Activated CD8-positive, alpha-beta T cell treated with anti-CD3 and anti-CD28 coated beads, Interleukin-2, amount 10 ng/mL, durations not matched to agents 7 days and 5 days (primary cell): ENCODE data around the gene ZDHHC21. TPM values are rescaled to one million over a fixed set of nuclear protein-coding genes. Genes with fewer than 3 reads are reported as not detected.

Experiments used
- ATAC-seq: fragments of 150-1000 bp; cut with Tn5 transposase; one replicate; pipeline ENCODE4 v1.10.0; 2021; ENCODE audit warnings: moderate library complexity
- CTCF ChIA-PET: fragments of 350-600 bp; sonication (Branson Sonifier 250); formaldehyde crosslinking; loops from one replicate; lab custom pipeline; 2021; ENCODE audit warnings: antibody characterized with exemption; lab: Charles Lee
- POLR2A ChIA-PET: fragments of 350-600 bp; sonication (Branson Sonifier 250); formaldehyde crosslinking; loops from one replicate; lab custom pipeline; 2021; ENCODE audit warnings: antibody characterized with exemption; lab: Charles Lee
- DNase-seq: peaks from one replicate; pipeline ENCODE4 v3.0.0-alpha.2; 2020
- H3K27ac Mint-ChIP-seq: one replicate; pipeline ENCODE4 v1.8.0; 2021; ENCODE audit warnings: mild to moderate bottlenecking, mixed read lengths
- H3K27me3 Mint-ChIP-seq: one replicate; pipeline ENCODE4 v1.8.0; 2021; ENCODE audit warnings: low read depth, mixed read lengths
- H3K36me3 Mint-ChIP-seq: one replicate; pipeline ENCODE4 v1.8.0; 2021; ENCODE audit warnings: low read depth, mixed read lengths
- H3K4me1 Mint-ChIP-seq: one replicate; pipeline ENCODE4 v1.8.0; 2021; ENCODE audit warnings: low read depth, mixed read lengths
- H3K4me3 Mint-ChIP-seq: one replicate; pipeline ENCODE4 v1.8.0; 2021; ENCODE audit warnings: mild to moderate bottlenecking, mixed read lengths
- H3K9me3 Mint-ChIP-seq: one replicate; pipeline ENCODE4 v1.8.0; 2022; ENCODE audit warnings: mixed read lengths; ENCODE audit not compliant: insufficient read depth
- total RNA-seq, 2 experiments: library from RNA; stranded (reverse); gene quantifications; one replicate each; pipeline ENCODE4 v1.2.3, GENCODE V29; 2021

ZDHHC21 gene
- total RNA-seq, 2 experiments from 2014 or later, result 5.9 to 6.5 TPM

- POLR2A ChIA-PET, result no interaction called here
- CTCF ChIA-PET, result no interaction called here
- Mint-ChIP-seq H3K27ac (no peak overlapping the region), H3K9me3 (no peaks in the 10 kb centered on the region), H3K36me3 (peaks cover 2% of the 10 kb centered on the region), H3K4me3 (no peak overlapping the region), H3K4me1 (peaks cover 14% of the 10 kb centered on the region), H3K27me3 (no peaks in the 10 kb centered on the region)
- no peak for DNase-seq
- no peak for ATAC-seq
Observed at GRCh38 chr9:14645648-14646047, 47.6 kb downstream of the ZDHHC21 start.

GRCh38 chr9:14640967-14641366 is 52.3 kb downstream of the ZDHHC21 start:
- DNase-seq, result no peak
- Mint-ChIP-seq H3K9me3 (no peaks in the 10 kb centered on the region), H3K27ac (no peak overlapping the region), H3K4me1 (peaks cover 8% of the 10 kb centered on the region), H3K36me3 (peaks cover 10% of the 10 kb centered on the region), H3K27me3 (no peaks in the 10 kb centered on the region), H3K4me3 (no peak overlapping the region)
- POLR2A ChIA-PET, result no interaction called here
- CTCF ChIA-PET, result no interaction called here
- ATAC-seq, result no peak

- no peak overlapping the region for H3K4me3 Mint-ChIP-seq
- POLR2A ChIA-PET, result no interaction called here
- CTCF ChIA-PET, result no interaction called here
Observed at GRCh38 chr9:14640294-14640693, 52.9 kb downstream of the ZDHHC21 start.

GRCh38 chr9:14633906-14634565 is 59.2 kb downstream of the ZDHHC21 start:
- ATAC-seq (no peak), DNase-seq (no peak)
- POLR2A ChIA-PET, result no interaction called here
- no peak overlapping the region for H3K4me3 Mint-ChIP-seq
- peaks cover 15% of the 10 kb centered on the region for H3K36me3 Mint-ChIP-seq
- CTCF ChIA-PET, result no interaction called here
- no peaks in the 10 kb centered on the region for H3K4me1 Mint-ChIP-seq
- H3K27me3 Mint-ChIP-seq, result no peaks in the 10 kb centered on the region
- H3K9me3 Mint-ChIP-seq, result no peaks in the 10 kb centered on the region
- no peak overlapping the region for H3K27ac Mint-ChIP-seq

More at GRCh38 chr9:14640294-14640693, 52.9 kb downstream of the ZDHHC21 start:
- H3K9me3 Mint-ChIP-seq, result no peaks in the 10 kb centered on the region
- no peak overlapping the region for H3K27ac Mint-ChIP-seq
- peaks cover 5% of the 10 kb centered on the region for H3K4me1 Mint-ChIP-seq
- DNase-seq, result no peak
- ATAC-seq, result no peak
- peaks cover 10% of the 10 kb centered on the region for H3K36me3 Mint-ChIP-seq
- no peaks in the 10 kb centered on the region for H3K27me3 Mint-ChIP-seq

- no peak overlapping the region for H3K4me3 Mint-ChIP-seq
- H3K4me1 Mint-ChIP-seq, result no peaks in the 10 kb centered on the region
- H3K9me3 Mint-ChIP-seq, result no peaks in the 10 kb centered on the region
- ChIA-PET CTCF (no interaction called here), POLR2A (no interaction called here)
- DNase-seq, result no peak
- H3K27me3 Mint-ChIP-seq, result no peaks in the 10 kb centered on the region
- H3K27ac Mint-ChIP-seq, result no peak overlapping the region
- H3K36me3 Mint-ChIP-seq, result peaks cover 13% of the 10 kb centered on the region
- no peak for ATAC-seq
Observed at GRCh38 chr9:14633148-14633547, 60.1 kb downstream of the ZDHHC21 start.

- DNase-seq (no peak), ATAC-seq (no peak)
- H3K36me3 Mint-ChIP-seq, result peaks cover 8% of the 10 kb centered on the region
- ChIA-PET POLR2A (no interaction called here), CTCF (interaction anchor here (0.7 to 1.4 kb wide), 2 partner anchors 34 to 141 kb away, joined by 3 to 4 read pairs; no protein-coding TSS in a partner anchor)
- no peak overlapping the region for H3K4me3 Mint-ChIP-seq
- H3K4me1 Mint-ChIP-seq, result no peaks in the 10 kb centered on the region
- no peak overlapping the region for H3K27ac Mint-ChIP-seq
- H3K9me3 Mint-ChIP-seq, result no peaks in the 10 kb centered on the region
- H3K27me3 Mint-ChIP-seq, result no peaks in the 10 kb centered on the region
Observed at GRCh38 chr9:14627513-14627912, 65.7 kb downstream of the ZDHHC21 start.

GRCh38 chr9:14618836-14619420 is 74.3 kb downstream of the ZDHHC21 start:
- POLR2A ChIA-PET, result no interaction called here
- Mint-ChIP-seq H3K36me3 (peaks cover 4% of the 10 kb centered on the region), H3K4me1 (no peaks in the 10 kb centered on the region), H3K4me3 (no peak overlapping the region), H3K27ac (no peak overlapping the region), H3K27me3 (no peaks in the 10 kb centered on the region), H3K9me3 (no peaks in the 10 kb centered on the region)
- DNase-seq (no peak), ATAC-seq (no peak)
- CTCF ChIA-PET, result interaction anchor here (1.0 kb wide), 1 partner anchor 150 kb away, joined by 3 read pairs; no protein-coding TSS in a partner anchor

GRCh38 chr9:14616188-14616982 is 76.8 kb downstream of the ZDHHC21 start:
- Mint-ChIP-seq H3K27me3 (no peaks in the 10 kb centered on the region), H3K27ac (no peak overlapping the region), H3K36me3 (peaks cover 4% of the 10 kb centered on the region), H3K4me3 (no peak overlapping the region), H3K9me3 (no peaks in the 10 kb centered on the region), H3K4me1 (no peaks in the 10 kb centered on the region)
- ATAC-seq (no peak), DNase-seq (no peak)
- CTCF ChIA-PET, result interaction anchor here (0.7 to 1.8 kb wide), 5 partner anchors 45 to 153 kb away, joined by 3 to 9 read pairs (median 4); no protein-coding TSS in a partner anchor
- POLR2A ChIA-PET, result no interaction called here

- CTCF ChIA-PET, result interaction anchor here (1.5 kb wide), 1 partner anchor 44 kb away, joined by 4 read pairs; no protein-coding TSS in a partner anchor
- DNase-seq (no peak), ATAC-seq (no peak)
- Mint-ChIP-seq H3K4me1 (no peaks in the 10 kb centered on the region), H3K4me3 (no peak overlapping the region), H3K9me3 (no peaks in the 10 kb centered on the region), H3K36me3 (peaks cover 3% of the 10 kb centered on the region), H3K27me3 (no peaks in the 10 kb centered on the region), H3K27ac (no peak overlapping the region)
- POLR2A ChIA-PET, result no interaction called here
Observed at GRCh38 chr9:14608540-14608939, 84.7 kb downstream of the ZDHHC21 start.

- peaks cover 13% of the 10 kb centered on the region for H3K9me3 Mint-ChIP-seq
- no peak for DNase-seq
- no peak for ATAC-seq
Observed at GRCh38 chr9:14597171-14597799, 95.9 kb downstream of the ZDHHC21 start.

GRCh38 chr9:14593406-14593805 is 99.8 kb downstream of the ZDHHC21 start:
- H3K4me1 Mint-ChIP-seq, result no peaks in the 10 kb centered on the region
- H3K27me3 Mint-ChIP-seq, result no peaks in the 10 kb centered on the region
- H3K9me3 Mint-ChIP-seq, result peaks cover 3% of the 10 kb centered on the region
- ChIA-PET POLR2A (no interaction called here), CTCF (no interaction called here)
- H3K4me3 Mint-ChIP-seq, result no peak overlapping the region
- peaks cover 7% of the 10 kb centered on the region for H3K36me3 Mint-ChIP-seq
- DNase-seq (no peak), ATAC-seq (no peak)
- H3K27ac Mint-ChIP-seq, result no peak overlapping the region

More at GRCh38 chr9:14597171-14597799, 95.9 kb downstream of the ZDHHC21 start:
- Mint-ChIP-seq H3K4me3 (no peak overlapping the region), H3K27ac (no peak overlapping the region), H3K4me1 (no peaks in the 10 kb centered on the region), H3K27me3 (no peaks in the 10 kb centered on the region), H3K36me3 (peaks cover 9% of the 10 kb centered on the region)
- ChIA-PET CTCF (no interaction called here), POLR2A (no interaction called here)
